ENCODE measurements around the gene HOXA3.

The HOXA3 gene

GRCh38 chr7:27188386-27189294 is 36.3 kb upstream of the HOXA3 start:
- no peak for TF ChIP-seq CTCF (IDR thresholded peaks at IDR 0.05; ENCODE audit: control insufficient read depth, insufficient read depth, low read depth, low read length, missing control alignments)
- peak overlapping the region; percentile 70 for H3K4me3 ChIP-seq (ENCODE audit: control insufficient read depth, low read depth, low read length)

GRCh38 chr7:27187475-27188385 is 35.3 kb upstream of the HOXA3 start:
- no peak for DNase-seq (ENCODE audit: low read depth)
- TF ChIP-seq CTCF (IDR thresholded peaks at IDR 0.05; ENCODE audit: control insufficient read depth, insufficient read depth, low read depth, low read length, missing control alignments), result no peak
- H3K4me3 ChIP-seq (ENCODE audit: control insufficient read depth, low read depth, low read length), result peak overlapping the region; percentile 70

More at GRCh38 chr7:27188386-27189294, 36.3 kb upstream of the HOXA3 start:
- DNase-seq (ENCODE audit: low read depth), result no peak

GRCh38 chr7:27186668-27187474 is 34.5 kb upstream of the HOXA3 start:
- no peak for TF ChIP-seq CTCF (IDR thresholded peaks at IDR 0.05; ENCODE audit: control insufficient read depth, insufficient read depth, low read depth, low read length, missing control alignments)
- no peak for DNase-seq (ENCODE audit: low read depth)
- peak overlapping the region; percentile 98 for H3K4me3 ChIP-seq (ENCODE audit: control insufficient read depth, low read depth, low read length)

GRCh38 chr7:27185854-27186667 is 33.7 kb upstream of the HOXA3 start:
- peak overlapping the region; percentile 98 for H3K4me3 ChIP-seq (ENCODE audit: control insufficient read depth, low read depth, low read length)
- no peak for TF ChIP-seq CTCF (IDR thresholded peaks at IDR 0.05; ENCODE audit: control insufficient read depth, insufficient read depth, low read depth, low read length, missing control alignments)

GRCh38 chr7:27185013-27185853 is 32.9 kb upstream of the HOXA3 start, which contains the start of gene HOXA11:
Gene HOXA11, minus strand, starts transcription at chr7:27185232. Its CDS starts 88 bp downstream, at chr7:27185144.
- no peak for TF ChIP-seq CTCF (IDR thresholded peaks at IDR 0.05; ENCODE audit: control insufficient read depth, insufficient read depth, low read depth, low read length, missing control alignments)
- DNase-seq (ENCODE audit: low read depth), result peak; percentile 98
- H3K4me3 ChIP-seq (ENCODE audit: control insufficient read depth, low read depth, low read length), result peak within 1 kb of the TSS; percentile 98

More at GRCh38 chr7:27185854-27186667, 33.7 kb upstream of the HOXA3 start:
- DNase-seq (ENCODE audit: low read depth), result no peak
